HCT116 (cell line): ENCODE data around the gene IL19. TPM values are rescaled to one million over a fixed set of nuclear protein-coding genes. Genes with fewer than 3 reads are reported as not detected.

ENCODE experiments used
- ATAC-seq: fragments of 200-7000 bp; cut with Tn5 transposase; 2 replicates; pipeline ENCODE4 v1.9.1; 2020; ENCODE audit warnings: mild to moderate bottlenecking, moderate library complexity
- BruUV-seq: library from RNA; stranded (reverse); fragments of 400-500 nt; replicated peaks from 2 replicates; lab custom pipeline; 2021; lab: Mats Ljungman, UMichigan
- CTCF ChIA-PET: fragments of 300-600 bp; sonication (Branson Sonifier 250); formaldehyde crosslinking; loops from one replicate; lab custom pipeline; 2021; ENCODE audit warnings: antibody characterized with exemption; lab: Charles Lee
- POLR2A ChIA-PET: fragments of 300-600, 350-600 bp; sonication (Branson Sonifier 250); formaldehyde crosslinking; loops from one replicate; lab custom pipeline; 2021; ENCODE audit warnings: antibody characterized with exemption; lab: Charles Lee
- RAD21 ChIA-PET, 2 experiments: fragments of 300-600 bp; sonication (Branson Sonifier 250); formaldehyde crosslinking; loops; one replicate each; lab custom pipeline; 2023; ENCODE audit warnings: low total read pairs in 2 of 2; ENCODE audit not compliant: uncharacterized antibody in 2 of 2, unreplicated experiment in 2 of 2, low non-redundant PET in 1 of 2; lab: Charles Lee
- DNase-seq: peaks from one replicate; pipeline ENCODE4 v3.0.0-alpha.2; 2010; ENCODE audit warnings: low read depth, low spot score
- H2AFZ ChIP-seq: fragments of 200-600 bp; shearing (Covaris generic), sonication (generic); 2 replicates; pipeline ENCODE4 v1.6.1; 2017; ENCODE audit warnings: low read depth, mixed run types, mixed read lengths, antibody characterized with exemption, low read length; ENCODE audit not compliant: poor library complexity, severe bottlenecking
- H3K27ac ChIP-seq: 2 replicates; pipeline ENCODE4 v1.5.1; 2012; ENCODE audit warnings: low read depth, low read length
- H3K27me3 ChIP-seq: fragments of 200-600 bp; sonication (generic); 2 replicates; pipeline ENCODE4 v1.6.1; 2016; ENCODE audit warnings: mixed run types, low read length, mixed read lengths; ENCODE audit not compliant: insufficient read depth
- H3K36me3 ChIP-seq, 2 experiments: fragments of 200-500 bp in 1 of 2; fragments of 200-600 bp in 1 of 2; sonication (Bioruptor generic) in 1 of 2; sonication (generic) in 1 of 2; 2 replicates each; pipeline versions ENCODE4 v1.5.1 to v1.6.1; 2014 to 2016; ENCODE audit warnings: low read length in 2 of 2, inconsistent platforms in 1 of 2, mixed read lengths in 1 of 2, mixed run types in 1 of 2; ENCODE audit not compliant: insufficient read depth in 2 of 2, control insufficient read depth in 1 of 2
- H3K4me1 ChIP-seq, 2 experiments: fragments of 200-600 bp in 1 of 2; sonication (generic) in 1 of 2; 2 replicates each; pipeline versions ENCODE4 v1.5.1 to v1.6.1; 2012 to 2017; ENCODE audit warnings: low read length in 2 of 2, inconsistent platforms in 1 of 2, mild to moderate bottlenecking in 1 of 2, mixed read lengths in 1 of 2, mixed run types in 1 of 2, moderate library complexity in 1 of 2; ENCODE audit not compliant: insufficient read depth in 2 of 2, control insufficient read depth in 1 of 2
- H3K4me2 ChIP-seq: fragments of 200-600 bp; sonication (generic); 2 replicates; pipeline ENCODE4 v1.6.1; 2017; ENCODE audit warnings: mixed run types, low read length, mixed read lengths
- H3K4me3 ChIP-seq, 2 experiments: fragments of 200-600 bp in 1 of 2; sonication (generic) in 1 of 2; replicated peaks in 1 of 2; 2 replicates each; pipeline ENCODE4 v1.5.1; 2011 to 2016; ENCODE audit warnings: low read length in 2 of 2, control low read depth in 1 of 2, low read depth in 1 of 2, mild to moderate bottlenecking in 1 of 2, mixed read lengths in 1 of 2, mixed run types in 1 of 2
- H3K79me2 ChIP-seq: fragments of 200-600 bp; sonication (generic); 2 replicates; pipeline ENCODE4 v1.6.1; 2017; ENCODE audit warnings: mild to moderate bottlenecking, mixed run types, low read length, moderate library complexity, mixed read lengths; ENCODE audit not compliant: insufficient read depth
- H3K9ac ChIP-seq: fragments of 200-600 bp; sonication (generic); 2 replicates; pipeline ENCODE4 v1.6.1; 2016; ENCODE audit warnings: low read length, mixed read lengths
- H3K9me2 ChIP-seq: fragments of 200-600 bp; sonication (generic), shearing (Covaris generic); 2 replicates; pipeline ENCODE4 v1.6.1; 2017; ENCODE audit warnings: mixed run types, mild to moderate bottlenecking, moderate library complexity; ENCODE audit not compliant: insufficient read depth
- H3K9me3 ChIP-seq, 2 experiments: fragments of 200-500 bp in 1 of 2; fragments of 200-600 bp in 1 of 2; sonication (Bioruptor generic) in 1 of 2; sonication (generic) in 1 of 2; 2 replicates each; pipeline ENCODE4 v1.6.1; 2014 to 2017; ENCODE audit warnings: low read length in 2 of 2, mixed read lengths in 2 of 2, inconsistent platforms in 1 of 2, low read depth in 1 of 2, mild to moderate bottlenecking in 1 of 2, mixed run types in 1 of 2, moderate library complexity in 1 of 2; ENCODE audit not compliant: control insufficient read depth in 1 of 2, insufficient read depth in 1 of 2
- H4K20me1 ChIP-seq: fragments of 200-600 bp; sonication (generic), shearing (Covaris generic); 2 replicates; pipeline ENCODE4 v1.6.1; 2017; ENCODE audit warnings: mixed run types, mild to moderate bottlenecking, moderate library complexity; ENCODE audit not compliant: insufficient read depth
- CBX3 ChIP-seq: IDR thresholded peaks from 2 replicates; pipeline ENCODE4 v1.6.1; 2012; ENCODE audit warnings: low read depth
- CEBPB ChIP-seq: IDR thresholded peaks from 2 replicates; pipeline ENCODE4 v1.6.1; 2012; ENCODE audit warnings: low read depth
- EZH2phosphoT487 ChIP-seq: fragments of 200-600 bp; IDR thresholded peaks from 2 replicates; pipeline ENCODE4 v1.6.1; 2018; ENCODE audit warnings: antibody characterized with exemption, borderline replicate concordance
- SP1 ChIP-seq: IDR thresholded peaks from 2 replicates; pipeline ENCODE4 v1.6.1; 2012; ENCODE audit warnings: low read depth
- TCF7L2 ChIP-seq: IDR thresholded peaks from 2 replicates; pipeline ENCODE4 v1.7.0; 2011; ENCODE audit warnings: borderline replicate concordance, inconsistent platforms; ENCODE audit not compliant: insufficient read depth, insufficient read length; ENCODE audit errors: extremely low read depth
- ZNF274 ChIP-seq: fragments of 200-500 bp; sonication (Bioruptor generic); IDR thresholded peaks from 2 replicates; pipeline ENCODE4 v1.6.1; 2014; ENCODE audit warnings: mild to moderate bottlenecking, low read depth, low read length, inconsistent platforms
- intact Hi-C: fragments of 100-400 bp; cut with micrococcal nuclease; formaldehyde crosslinking; loops from 2 replicates; pipeline ENCODE4 v1.10.0; 2022
- total RNA-seq: library from RNA; stranded (reverse); gene quantifications from one replicate; pipeline ENCODE4 v1.2.1, GENCODE V29; 2021; ENCODE audit not compliant: unreplicated experiment
- TF ChIP-seq, protein P1 (sequence below): IDR thresholded peaks from 2 replicates; pipeline ENCODE4 v1.6.1; 2012
- TF ChIP-seq, protein P2 (sequence below), 3 experiments: fragments of 200-600 bp in 1 of 3; sonication (generic) in 1 of 3; IDR thresholded peaks in 2 of 3; conservative IDR thresholded peaks in 1 of 3; 2 replicates each; pipeline ENCODE4 v1.5.1; 2012 to 2017; ENCODE audit warnings: low read depth in 2 of 3, low read length in 2 of 3, antibody characterized with exemption in 1 of 3, borderline replicate concordance in 1 of 3, control low read depth in 1 of 3, mild to moderate bottlenecking in 1 of 3, mixed read lengths in 1 of 3, mixed run types in 1 of 3, moderate library complexity in 1 of 3; ENCODE audit not compliant: insufficient read depth in 1 of 3

IL19 gene
- total RNA-seq, 1 experiment from 2014 or later = not detected

DNA sequence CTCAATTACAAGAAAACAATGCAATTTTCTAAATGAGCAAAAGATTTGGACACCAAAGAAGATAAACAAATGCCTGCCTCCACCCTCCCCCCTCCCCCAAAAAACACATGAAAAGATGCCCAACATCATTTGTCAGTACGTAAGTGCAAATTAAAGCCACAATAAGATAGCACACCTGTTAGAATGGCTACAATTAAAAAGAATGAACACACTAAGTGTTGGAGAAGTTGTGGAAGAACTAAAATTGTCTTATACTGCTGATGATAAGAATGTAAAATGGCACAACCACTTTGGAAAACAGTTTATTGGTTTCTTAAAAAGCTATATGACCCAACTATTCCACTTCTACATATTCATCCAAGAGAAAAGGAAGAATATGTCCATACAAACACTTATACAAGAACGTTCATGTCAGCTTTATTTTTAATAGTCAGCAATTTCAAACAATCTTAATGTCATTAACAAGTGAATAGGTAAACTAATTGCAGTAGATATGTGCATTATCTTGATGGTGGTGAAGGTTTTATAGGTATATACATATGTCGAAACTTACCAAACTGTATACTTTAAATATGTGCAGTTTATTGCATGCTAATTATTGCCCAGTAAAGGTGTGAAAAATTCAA lies 105.3 kb downstream of the IL19 start:
- Histone ChIP-seq H3K4me1 (no peaks in the 10 kb centered on the region), H3K4me2 (no peak overlapping the region), H3K27me3 (no peaks in the 10 kb centered on the region), H3K9me2 (no peaks in the 10 kb centered on the region), H3K9ac (no peak overlapping the region), H3K36me3 (no peaks in the 10 kb centered on the region), H3K4me3 (no peak overlapping the region), H3K9me3 (peaks cover 9 to 16% of the 10 kb centered on the region in 2 experiments; a peak in 2 of 4 replicates), H2AFZ (no peak overlapping the region), H3K79me2 (no peaks in the 10 kb centered on the region), H4K20me1 (no peaks in the 10 kb centered on the region), H3K27ac (no peak overlapping the region)
- ATAC-seq (no peak), DNase-seq (no peak)
- BruUV-seq = no TSS peak
- CTCF ChIA-PET = no interaction called here
- RAD21 ChIA-PET = no interaction called here
- intact Hi-C loops = no loop called here
- TF ChIP-seq, protein P1, sequence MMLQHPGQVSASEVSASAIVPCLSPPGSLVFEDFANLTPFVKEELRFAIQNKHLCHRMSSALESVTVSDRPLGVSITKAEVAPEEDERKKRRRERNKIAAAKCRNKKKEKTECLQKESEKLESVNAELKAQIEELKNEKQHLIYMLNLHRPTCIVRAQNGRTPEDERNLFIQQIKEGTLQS = no peak
- no peak for TF ChIP-seq CBX3
- TF ChIP-seq ZNF274 = no peak
- POLR2A ChIA-PET = no interaction called here

DNA sequence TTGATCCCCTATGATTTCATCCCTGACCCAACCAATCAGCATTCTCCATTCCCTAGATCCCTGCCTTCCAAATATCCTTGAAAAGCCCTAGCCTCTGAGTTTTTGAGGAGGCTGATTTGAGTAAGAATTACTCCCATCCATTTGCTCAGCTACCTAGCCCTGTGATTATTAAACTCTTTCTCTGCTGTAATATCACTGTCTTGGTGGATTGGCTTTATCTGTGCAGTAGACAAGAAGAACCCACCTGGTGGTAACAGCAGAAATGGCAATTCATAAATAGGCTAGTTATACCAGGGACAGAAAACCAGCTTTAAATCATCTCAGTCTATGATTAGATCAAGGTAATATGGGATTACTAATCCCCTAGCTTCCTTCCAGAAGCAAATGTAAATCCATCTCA lies 107.9 kb downstream of the IL19 start:
- TF ChIP-seq CEBPB = 0 out of 2 replicates have a peak, but pooled peaks have one; percentile 18
- TF ChIP-seq CBX3 = peak; percentile 99
- no peak for TF ChIP-seq TCF7L2
- no peak for TF ChIP-seq SP1
- no peak for TF ChIP-seq EZH2phosphoT487
- TF ChIP-seq, protein P2, sequence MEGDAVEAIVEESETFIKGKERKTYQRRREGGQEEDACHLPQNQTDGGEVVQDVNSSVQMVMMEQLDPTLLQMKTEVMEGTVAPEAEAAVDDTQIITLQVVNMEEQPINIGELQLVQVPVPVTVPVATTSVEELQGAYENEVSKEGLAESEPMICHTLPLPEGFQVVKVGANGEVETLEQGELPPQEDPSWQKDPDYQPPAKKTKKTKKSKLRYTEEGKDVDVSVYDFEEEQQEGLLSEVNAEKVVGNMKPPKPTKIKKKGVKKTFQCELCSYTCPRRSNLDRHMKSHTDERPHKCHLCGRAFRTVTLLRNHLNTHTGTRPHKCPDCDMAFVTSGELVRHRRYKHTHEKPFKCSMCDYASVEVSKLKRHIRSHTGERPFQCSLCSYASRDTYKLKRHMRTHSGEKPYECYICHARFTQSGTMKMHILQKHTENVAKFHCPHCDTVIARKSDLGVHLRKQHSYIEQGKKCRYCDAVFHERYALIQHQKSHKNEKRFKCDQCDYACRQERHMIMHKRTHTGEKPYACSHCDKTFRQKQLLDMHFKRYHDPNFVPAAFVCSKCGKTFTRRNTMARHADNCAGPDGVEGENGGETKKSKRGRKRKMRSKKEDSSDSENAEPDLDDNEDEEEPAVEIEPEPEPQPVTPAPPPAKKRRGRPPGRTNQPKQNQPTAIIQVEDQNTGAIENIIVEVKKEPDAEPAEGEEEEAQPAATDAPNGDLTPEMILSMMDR (IDR thresholded peaks at IDR 0.05 in 2 of 3, conservative IDR thresholded peaks at IDR 0.05 in 1 of 3; ENCODE audit: borderline replicate concordance in 1 of 3, insufficient read depth in 1 of 3, low read depth in 2 of 3, low read length in 2 of 3) = peak; percentile 17 to 60 (median 47); a peak in 4 of 6 replicates
- CTCF ChIA-PET = no interaction called here

More for the DNA sequence above, 107.9 kb downstream of the IL19 start:
- no peaks in the 10 kb centered on the region for H4K20me1 ChIP-seq
- ATAC-seq (peak; percentile 64), DNase-seq (peak; percentile 24)
- no peaks in the 10 kb centered on the region for H3K4me1 ChIP-seq
- H3K9ac ChIP-seq = no peak overlapping the region
- no peaks in the 10 kb centered on the region for H3K27me3 ChIP-seq
- peaks cover 9 to 16% of the 10 kb centered on the region in 2 experiments; a peak in 2 of 4 replicates for H3K9me3 ChIP-seq
- BruUV-seq = no TSS peak
- POLR2A ChIA-PET = no interaction called here
- H3K4me3 ChIP-seq = no peak overlapping the region
- no peak overlapping the region for H2AFZ ChIP-seq
- RAD21 ChIA-PET = no interaction called here
- intact Hi-C loops = no loop called here
- no peak overlapping the region for H3K4me2 ChIP-seq
- no peaks in the 10 kb centered on the region for H3K36me3 ChIP-seq
- H3K9me2 ChIP-seq = no peaks in the 10 kb centered on the region
- no peak overlapping the region for H3K27ac ChIP-seq
- no peaks in the 10 kb centered on the region for H3K79me2 ChIP-seq
